Measurements from ENCODE around the gene PHC1.
A peak's percentile ranks its signal among the peaks of the same experiment; 100 is the strongest.
"Not testable (repeated sequence)": the region's sequence is repeated elsewhere in the genome, so short reads cannot be mapped to it uniquely, and the experiment has no call there.

The PHC1 gene

GRCh38 chr12:8914033-8914715 is at the start of gene PHC1:
PHC1 (plus strand) TSS chr12:8914509; CDS start chr12:8917678, 3,169 bp downstream.
- DNase-seq: peak; percentile 65 to 96 (median 76)
- intact Hi-C loops (cut with DNase I): loop anchor here (2.0 to 10.0 kb wide), 2 partner anchors 35 to 531 kb away; partner anchors contain the start of gene M6PR

- no peak for DNase-seq
- intact Hi-C loops (cut with DNase I): no loop called here
Observed at GRCh38 chr12:8866429-8866828, 47.9 kb upstream of the PHC1 start.

DNA sequence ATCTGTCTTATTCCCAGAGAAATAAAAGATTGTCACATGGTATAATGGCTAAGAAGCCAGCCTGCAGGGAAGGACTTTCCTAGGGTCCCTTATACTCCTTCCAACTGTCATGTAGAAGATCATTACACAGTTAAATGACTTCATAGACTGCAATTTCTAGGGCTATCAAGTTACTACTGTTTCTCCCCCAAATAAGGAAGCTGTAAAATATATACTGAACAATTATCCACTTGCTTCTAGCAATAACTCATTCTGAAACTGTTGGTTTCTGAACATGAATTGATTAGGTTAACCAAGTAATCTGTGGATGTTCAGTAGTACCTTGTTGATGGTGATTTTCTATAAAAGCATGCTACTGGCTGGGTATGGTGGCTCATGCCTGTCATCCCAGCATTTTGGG is 47.3 kb upstream of the PHC1 start:
- intact Hi-C loops (cut with DNase I): no loop called here
- no peak for DNase-seq

GRCh38 chr12:8867786-8868185 is 46.5 kb upstream of the PHC1 start:
- intact Hi-C loops (cut with DNase I): no loop called here
- peak in 1 of 10 donors; percentile 11 for DNase-seq

- no peak for DNase-seq
Observed at GRCh38 chr12:8870586-8870985, 43.7 kb upstream of the PHC1 start.

GRCh38 chr12:8871068-8871467 is 43.2 kb upstream of the PHC1 start:
- intact Hi-C loops (cut with DNase I): no loop called here
- no peak for DNase-seq

More at GRCh38 chr12:8870586-8870985, 43.7 kb upstream of the PHC1 start:
- intact Hi-C loops (cut with DNase I): no loop called here

DNA sequence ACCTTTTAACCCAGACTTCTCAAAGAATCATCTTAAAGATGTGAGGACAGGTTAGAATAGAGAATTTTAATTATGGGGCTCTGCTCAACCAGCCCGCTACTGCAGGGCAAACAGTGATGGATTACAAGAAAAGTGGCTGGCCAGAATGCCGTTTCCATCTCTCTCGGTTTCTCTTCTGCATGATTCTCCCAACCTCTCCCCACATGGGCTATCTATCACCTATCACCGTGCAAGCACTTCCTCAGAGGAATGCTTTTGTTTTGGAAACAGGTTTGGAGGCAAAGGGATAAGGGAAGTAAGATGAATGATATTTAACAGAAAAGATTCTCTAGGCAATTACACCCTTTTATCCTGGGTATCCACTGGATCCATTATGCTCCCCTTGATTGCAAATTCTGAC is 37.4 kb upstream of the PHC1 start:
- intact Hi-C loops (cut with DNase I): no loop called here
- DNase-seq: no peak

DNA sequence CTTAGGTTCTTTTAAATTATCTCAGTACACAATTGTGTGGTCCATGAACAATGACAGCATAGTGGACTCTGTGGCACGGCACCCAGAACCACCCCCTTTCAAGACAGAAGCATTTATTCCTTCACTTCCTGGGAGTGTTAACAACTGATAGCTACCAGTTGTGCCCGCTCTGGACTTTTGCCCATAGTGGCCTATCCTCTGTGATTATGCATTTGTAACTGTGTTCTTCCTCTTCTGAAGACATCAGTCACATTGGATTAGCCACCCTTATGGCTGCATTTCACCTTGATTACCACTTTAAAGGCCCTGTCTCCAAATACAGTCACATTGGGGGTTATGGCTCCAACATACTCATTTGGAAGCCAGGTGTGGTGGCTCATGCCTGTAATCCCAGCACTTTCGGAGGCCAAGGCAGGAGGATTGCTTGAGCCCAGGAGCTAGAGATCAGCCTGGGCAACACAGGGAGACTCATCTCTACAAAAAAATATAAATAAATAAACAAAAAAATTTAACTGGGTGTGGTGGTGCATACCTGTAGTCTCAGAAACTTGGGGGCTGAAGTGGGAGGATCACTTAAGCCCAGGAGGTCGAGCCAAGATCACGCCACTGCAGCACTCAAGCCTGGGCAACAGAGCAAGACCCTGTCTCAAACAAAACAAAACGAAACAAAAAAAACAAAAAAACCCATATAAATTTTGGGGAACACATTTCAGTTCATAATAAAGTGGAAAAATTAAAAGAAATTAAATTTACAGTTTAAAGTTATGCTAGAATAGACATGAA is 27.6 kb upstream of the PHC1 start:
- DNase-seq: no peak
- intact Hi-C loops (cut with DNase I): no loop called here

DNA sequence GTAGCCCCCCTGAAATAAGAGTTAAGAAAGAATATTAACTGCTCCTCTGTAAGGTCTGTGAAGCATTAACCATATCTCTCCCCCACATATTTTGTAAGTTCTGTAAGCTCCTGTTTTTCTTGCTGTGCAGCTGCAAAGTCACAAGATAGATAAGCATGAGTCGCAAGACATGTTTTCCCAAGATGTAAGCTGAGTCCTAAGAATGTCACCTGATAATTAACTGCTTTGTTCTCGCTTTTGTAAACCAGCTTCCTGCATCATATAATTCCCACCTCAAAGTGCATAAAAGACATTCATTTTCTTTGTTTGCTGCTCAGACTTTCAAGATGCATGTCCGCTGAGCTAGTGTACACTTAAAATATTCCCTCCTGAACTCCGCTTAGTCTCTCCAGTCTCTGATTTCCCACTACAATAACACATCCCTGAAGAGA is 27.0 kb upstream of the PHC1 start:
- no peak for DNase-seq
- intact Hi-C loops (cut with DNase I): no loop called here

DNA sequence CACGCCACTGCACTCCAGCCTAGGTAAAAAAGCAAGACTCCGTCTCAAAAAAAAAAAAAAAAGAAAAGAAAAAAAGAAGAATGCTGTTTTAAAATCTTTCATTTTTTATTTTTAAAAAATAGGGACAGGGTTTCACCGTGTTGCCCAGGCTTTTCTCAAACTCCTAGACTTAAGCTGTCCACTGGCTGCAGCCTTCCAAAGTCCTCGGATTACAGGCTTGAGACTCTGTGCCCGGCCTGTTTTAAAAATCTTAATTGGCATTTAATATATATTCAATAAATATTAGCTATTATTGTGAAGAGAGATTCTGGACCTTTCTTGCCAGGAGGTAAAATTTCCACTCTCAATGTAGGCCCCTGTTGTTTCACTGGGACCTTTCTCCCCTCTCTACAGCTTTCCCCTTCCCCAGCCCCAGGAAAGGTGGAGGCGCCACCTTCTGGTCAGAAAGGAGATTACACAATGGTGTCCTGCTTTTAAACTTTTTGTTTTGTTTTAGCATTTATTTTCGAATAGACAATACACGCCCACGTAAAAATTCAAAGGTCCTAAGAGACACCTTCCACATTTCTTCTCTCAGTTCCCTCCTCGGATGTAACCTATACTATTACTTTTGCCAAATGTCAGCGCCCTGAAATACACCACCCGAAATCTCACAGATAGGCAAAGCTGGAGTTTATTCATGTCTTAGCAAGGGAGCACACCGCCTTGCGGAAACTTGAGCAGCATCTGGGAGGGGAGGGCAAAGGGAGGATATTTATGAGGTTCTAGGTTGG is 23.8 kb upstream of the PHC1 start:
- intact Hi-C loops (cut with DNase I): loop anchor here (2.0 kb wide), 1 partner anchor 208 kb away; no protein-coding TSS in a partner anchor
- DNase-seq: peak in 4 of 10 donors; percentile 27 to 58 (median 54)

GRCh38 chr12:8891976-8892375 is 22.3 kb upstream of the PHC1 start:
- DNase-seq: no peak
- intact Hi-C loops (cut with DNase I): loop anchor here (2.0 kb wide), 1 partner anchor 209 kb away; no protein-coding TSS in a partner anchor

DNA sequence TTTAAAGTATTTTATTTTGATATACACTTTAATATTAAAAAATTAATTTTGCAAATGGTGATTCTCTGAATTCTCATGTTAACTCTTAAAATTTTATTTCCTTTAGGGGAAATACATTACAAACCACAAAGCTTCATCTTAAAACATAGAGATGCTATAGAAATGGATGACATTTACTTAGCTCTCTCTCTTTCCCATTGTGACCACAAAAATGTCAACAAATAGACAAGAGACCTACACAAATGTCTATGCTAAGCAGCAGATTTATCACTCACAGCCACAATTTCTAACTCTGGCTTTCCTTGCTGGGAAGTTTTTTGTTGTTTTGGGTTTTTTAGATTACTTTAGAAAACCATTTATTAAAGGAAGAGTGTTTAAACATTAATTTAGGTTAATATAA is 19.9 kb upstream of the PHC1 start:
- no peak for DNase-seq
- intact Hi-C loops (cut with DNase I): no loop called here

- intact Hi-C loops (cut with DNase I): no loop called here
Observed at GRCh38 chr12:8894986-8895385, 19.3 kb upstream of the PHC1 start.

DNA sequence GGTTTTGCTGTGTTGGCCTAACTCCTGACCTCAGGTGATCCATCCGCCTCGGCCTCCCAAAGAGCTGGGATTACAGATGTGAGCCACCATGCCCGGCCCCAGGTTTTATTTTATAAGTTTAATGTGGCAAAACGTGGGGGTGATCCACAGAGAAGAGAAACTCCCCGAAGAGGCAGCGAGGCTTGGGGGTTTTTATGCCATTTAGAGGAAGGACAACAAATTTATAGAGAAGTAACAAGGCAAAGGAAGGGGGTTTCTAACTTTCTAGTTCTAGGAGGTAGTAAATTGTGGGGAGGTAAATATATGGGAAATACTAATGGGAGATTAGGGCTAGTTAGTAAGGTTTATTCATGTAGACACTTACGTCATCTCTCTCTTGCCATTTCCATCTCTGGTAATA is 17.2 kb upstream of the PHC1 start:
- intact Hi-C loops (cut with DNase I): no loop called here
- no peak for DNase-seq

More at GRCh38 chr12:8894986-8895385, 19.3 kb upstream of the PHC1 start:
- DNase-seq: no peak

DNA sequence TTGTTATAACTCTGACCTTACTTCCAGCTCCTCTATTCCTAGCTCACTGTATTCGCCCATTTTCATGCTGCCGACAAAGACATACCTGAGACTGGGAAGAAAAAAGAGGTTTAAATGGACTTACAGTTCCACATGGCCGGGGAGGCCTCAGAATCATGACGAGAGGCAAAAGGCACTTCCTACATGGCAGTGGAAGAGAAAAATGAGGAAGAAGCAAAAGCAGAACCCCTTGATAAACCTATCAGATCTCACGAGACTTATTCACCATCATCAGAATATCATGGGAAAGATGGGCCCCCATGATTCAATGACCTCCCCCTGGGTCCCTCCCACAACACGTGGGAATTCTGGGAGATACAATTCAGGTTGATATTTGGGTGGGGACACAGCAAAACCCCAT is 14.5 kb upstream of the PHC1 start:
- no peak for DNase-seq
- intact Hi-C loops (cut with DNase I): no loop called here

DNA sequence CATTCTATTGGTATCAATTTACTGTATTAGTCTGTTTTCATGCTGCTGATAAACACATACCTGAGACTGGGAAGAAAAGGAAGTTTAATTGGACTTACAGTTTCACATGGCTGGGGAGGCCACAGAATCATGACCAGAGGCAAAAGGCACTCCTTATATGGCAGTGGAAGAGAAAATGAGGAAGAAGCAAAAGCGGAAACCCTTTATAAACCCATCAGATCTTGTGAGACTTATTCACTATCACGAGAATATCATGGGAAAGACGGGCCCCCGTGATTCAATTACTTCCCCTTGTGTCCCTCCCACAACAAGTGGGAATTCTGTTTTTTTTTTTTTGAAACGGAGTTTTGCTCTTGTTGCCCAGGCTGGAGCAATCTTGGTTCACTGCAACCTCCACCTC is 11.6 kb upstream of the PHC1 start:
- DNase-seq; intact Hi-C loops (cut with DNase I): not testable (repeated sequence)

- DNase-seq: no peak
- intact Hi-C loops (cut with DNase I): no loop called here
Observed at GRCh38 chr12:8903646-8904045, 10.7 kb upstream of the PHC1 start.

DNA sequence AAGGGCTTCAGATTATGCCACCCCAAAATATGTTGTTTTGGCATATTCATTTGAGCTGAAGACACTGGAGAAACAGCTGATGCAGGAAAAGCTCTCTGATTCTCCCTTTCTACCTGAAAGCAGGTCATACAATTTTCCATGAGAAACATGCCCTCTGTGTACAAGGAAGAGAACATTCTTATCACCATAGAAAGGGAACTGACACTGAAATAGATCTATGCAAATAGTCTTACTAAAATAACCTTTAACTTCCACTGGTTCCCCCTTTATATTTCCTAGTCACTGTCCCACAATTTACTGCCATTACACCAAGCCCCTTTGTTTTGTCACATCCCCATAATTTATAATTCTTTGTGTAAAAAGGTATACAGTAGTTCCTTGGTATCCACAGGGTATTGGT is 9.6 kb upstream of the PHC1 start:
- no peak for DNase-seq
- intact Hi-C loops (cut with DNase I): no loop called here

GRCh38 chr12:8905546-8905945 is 8.8 kb upstream of the PHC1 start:
- intact Hi-C loops (cut with DNase I): no loop called here
- DNase-seq: no peak

- intact Hi-C loops (cut with DNase I): no loop called here
- DNase-seq: no peak
Observed at GRCh38 chr12:8906266-8907180, 7.8 kb upstream of the PHC1 start.
